Activated CD8-positive, alpha-beta T cell treated with anti-CD3 and anti-CD28 coated beads, Interleukin-2, amount 10 ng/mL, durations not matched to agents 7 days and 5 days (primary cell): Measurements from ENCODE around the gene TCEAL6. TPM values are rescaled to one million over a fixed set of nuclear protein-coding genes. Genes with fewer than 3 reads are reported as not detected.
A peak's percentile ranks its signal among the peaks of the same experiment; 100 is the strongest.
"Not testable (repeated sequence)": the region's sequence is repeated elsewhere in the genome, so short reads cannot be mapped to it uniquely, and the experiment has no call there.

Experiments
- ATAC-seq: fragments of 150-1000 bp; cut with Tn5 transposase; one replicate; pipeline ENCODE4 v1.10.0; 2021; ENCODE audit warnings: moderate library complexity
- CTCF ChIA-PET: fragments of 350-600 bp; sonication (Branson Sonifier 250); formaldehyde crosslinking; loops from one replicate; lab custom pipeline; 2021; ENCODE audit warnings: antibody characterized with exemption; lab: Charles Lee
- POLR2A ChIA-PET: fragments of 350-600 bp; sonication (Branson Sonifier 250); formaldehyde crosslinking; loops from one replicate; lab custom pipeline; 2021; ENCODE audit warnings: antibody characterized with exemption; lab: Charles Lee
- DNase-seq: peaks from one replicate; pipeline ENCODE4 v3.0.0-alpha.2; 2020
- H3K27ac Mint-ChIP-seq: one replicate; pipeline ENCODE4 v1.8.0; 2021; ENCODE audit warnings: mild to moderate bottlenecking, mixed read lengths
- H3K27me3 Mint-ChIP-seq: one replicate; pipeline ENCODE4 v1.8.0; 2021; ENCODE audit warnings: low read depth, mixed read lengths
- H3K36me3 Mint-ChIP-seq: one replicate; pipeline ENCODE4 v1.8.0; 2021; ENCODE audit warnings: low read depth, mixed read lengths
- H3K4me1 Mint-ChIP-seq: one replicate; pipeline ENCODE4 v1.8.0; 2021; ENCODE audit warnings: low read depth, mixed read lengths
- H3K4me3 Mint-ChIP-seq: one replicate; pipeline ENCODE4 v1.8.0; 2021; ENCODE audit warnings: mild to moderate bottlenecking, mixed read lengths
- H3K9me3 Mint-ChIP-seq: one replicate; pipeline ENCODE4 v1.8.0; 2022; ENCODE audit warnings: mixed read lengths; ENCODE audit not compliant: insufficient read depth
- total RNA-seq, 2 experiments: library from RNA; stranded (reverse); gene quantifications; one replicate each; pipeline ENCODE4 v1.2.3, GENCODE V29; 2021

TCEAL6 gene
- not detected for total RNA-seq

GRCh38 chrX:102142274-102142673 is at the start of gene TCEAL6:
Gene TCEAL6, minus strand, starts transcription at chrX:102142481.
- H3K36me3 Mint-ChIP-seq, DNase-seq, POLR2A ChIA-PET, H3K27ac Mint-ChIP-seq, H3K9me3 Mint-ChIP-seq, H3K4me1 Mint-ChIP-seq, ATAC-seq, H3K4me3 Mint-ChIP-seq, CTCF ChIA-PET: not testable (repeated sequence)
- peaks cover 18% of the 10 kb centered on the region for H3K27me3 Mint-ChIP-seq

GRCh38 chrX:102185967-102186720 is 43.9 kb upstream of the TCEAL6 start:
- Mint-ChIP-seq H3K27me3 (no peaks in the 10 kb centered on the region), H3K27ac (no peak overlapping the region), H3K4me1 (no peaks in the 10 kb centered on the region), H3K4me3 (no peak overlapping the region), H3K36me3 (no peaks in the 10 kb centered on the region), H3K9me3 (no peaks in the 10 kb centered on the region)
- ATAC-seq (no peak), DNase-seq (no peak)
- ChIA-PET POLR2A (no interaction called here), CTCF (no interaction called here)

GRCh38 chrX:102155806-102156179 is 13.5 kb upstream of the TCEAL6 start, which contains the start of gene BEX5:
Gene BEX5, minus strand, starts transcription at chrX:102155977. Its CDS starts 1,712 bp downstream, at chrX:102154265.
- Mint-ChIP-seq H3K27me3 (peaks cover 3% of the 10 kb centered on the region), H3K27ac (peak within 1 kb of the TSS; percentile 92), H3K9me3 (no peaks in the 10 kb centered on the region), H3K4me3 (peak within 1 kb of the TSS; percentile 88), H3K36me3 (no peaks in the 10 kb centered on the region), H3K4me1 (peaks cover 17% of the 10 kb centered on the region)
- DNase-seq (peak; percentile 68), ATAC-seq (peak; percentile 97)
- CTCF ChIA-PET = no interaction called here
- POLR2A ChIA-PET = no interaction called here

GRCh38 chrX:102154900-102155805 is 12.9 kb upstream of the TCEAL6 start:
- CTCF ChIA-PET = interaction anchor here (1.8 kb wide), 1 partner anchor 745 kb away, joined by 7 read pairs; no protein-coding TSS in a partner anchor
- peak overlapping the region; percentile 88 for H3K4me3 Mint-ChIP-seq
- no peaks in the 10 kb centered on the region for H3K36me3 Mint-ChIP-seq
- H3K4me1 Mint-ChIP-seq = peaks cover 17% of the 10 kb centered on the region
- DNase-seq (peak; percentile 26), ATAC-seq (peak; percentile 60)
- H3K27me3 Mint-ChIP-seq = peaks cover 2% of the 10 kb centered on the region
- POLR2A ChIA-PET = no interaction called here
- H3K9me3 Mint-ChIP-seq = no peaks in the 10 kb centered on the region
- H3K27ac Mint-ChIP-seq = peak overlapping the region; percentile 92

GRCh38 chrX:102154218-102154860 is 12.1 kb upstream of the TCEAL6 start:
- H3K4me1 Mint-ChIP-seq = peaks cover 17% of the 10 kb centered on the region
- H3K9me3 Mint-ChIP-seq = no peaks in the 10 kb centered on the region
- ChIA-PET POLR2A (no interaction called here), CTCF (interaction anchor here (1.8 kb wide), 1 partner anchor 746 kb away, joined by 7 read pairs; no protein-coding TSS in a partner anchor)
- ATAC-seq (no peak), DNase-seq (peak; percentile 17)
- no peaks in the 10 kb centered on the region for H3K36me3 Mint-ChIP-seq
- peak overlapping the region; percentile 88 for H3K4me3 Mint-ChIP-seq
- H3K27me3 Mint-ChIP-seq = no peaks in the 10 kb centered on the region
- peak overlapping the region; percentile 92 for H3K27ac Mint-ChIP-seq

- CTCF ChIA-PET, ATAC-seq, DNase-seq, POLR2A ChIA-PET, H3K4me3 Mint-ChIP-seq, H3K27ac Mint-ChIP-seq, H3K36me3 Mint-ChIP-seq, H3K4me1 Mint-ChIP-seq, H3K9me3 Mint-ChIP-seq: not testable (repeated sequence)
- peaks cover 17% of the 10 kb centered on the region for H3K27me3 Mint-ChIP-seq
Observed at GRCh38 chrX:102141631-102142030, 650 bp downstream of the TCEAL6 start.

GRCh38 chrX:102140876-102141275 is 1.4 kb downstream of the TCEAL6 start:
- DNase-seq, H3K4me3 Mint-ChIP-seq, H3K9me3 Mint-ChIP-seq, H3K36me3 Mint-ChIP-seq, H3K27ac Mint-ChIP-seq, H3K4me1 Mint-ChIP-seq, ATAC-seq, POLR2A ChIA-PET, CTCF ChIA-PET: not testable (repeated sequence)
- H3K27me3 Mint-ChIP-seq = peaks cover 17% of the 10 kb centered on the region

- no peaks in the 10 kb centered on the region for H3K36me3 Mint-ChIP-seq
- no peak overlapping the region for H3K27ac Mint-ChIP-seq
- no peaks in the 10 kb centered on the region for H3K9me3 Mint-ChIP-seq
- ATAC-seq (no peak), DNase-seq (no peak)
- H3K4me1 Mint-ChIP-seq = no peaks in the 10 kb centered on the region
- ChIA-PET CTCF (no interaction called here), POLR2A (interaction anchor here (0.6 kb wide), 1 partner anchor 342 kb away, joined by 3 read pairs; no protein-coding TSS in a partner anchor)
- peaks cover 11% of the 10 kb centered on the region for H3K27me3 Mint-ChIP-seq
- no peak overlapping the region for H3K4me3 Mint-ChIP-seq
Observed at GRCh38 chrX:102138064-102138463, 4.2 kb downstream of the TCEAL6 start.

GRCh38 chrX:102129473-102129872 is 12.8 kb downstream of the TCEAL6 start:
- Mint-ChIP-seq H3K36me3 (no peaks in the 10 kb centered on the region), H3K4me3 (no peak overlapping the region), H3K9me3 (no peaks in the 10 kb centered on the region), H3K4me1 (no peaks in the 10 kb centered on the region), H3K27ac (no peak overlapping the region), H3K27me3 (peaks cover 30% of the 10 kb centered on the region)
- CTCF ChIA-PET = no interaction called here
- no peak for DNase-seq
- POLR2A ChIA-PET = no interaction called here
- ATAC-seq = no peak

GRCh38 chrX:102126863-102127262 is 15.4 kb downstream of the TCEAL6 start:
- ATAC-seq = no peak
- DNase-seq = no peak
- CTCF ChIA-PET = no interaction called here
- Mint-ChIP-seq H3K27me3 (peaks cover 33% of the 10 kb centered on the region), H3K36me3 (no peaks in the 10 kb centered on the region), H3K27ac (no peak overlapping the region), H3K4me3 (no peak overlapping the region), H3K9me3 (no peaks in the 10 kb centered on the region), H3K4me1 (no peaks in the 10 kb centered on the region)
- POLR2A ChIA-PET = no interaction called here

GRCh38 chrX:102126080-102126818 is 16.0 kb downstream of the TCEAL6 start:
- H3K27me3 Mint-ChIP-seq = peaks cover 33% of the 10 kb centered on the region
- DNase-seq, H3K9me3 Mint-ChIP-seq, ATAC-seq, H3K4me1 Mint-ChIP-seq, H3K4me3 Mint-ChIP-seq, POLR2A ChIA-PET, CTCF ChIA-PET, H3K27ac Mint-ChIP-seq, H3K36me3 Mint-ChIP-seq: not testable (repeated sequence)
